ENCODE data around the gene GRM8.

- TF ChIP-seq CTCF (optimal IDR thresholded peaks at IDR 0.05 in 1 of 3, IDR thresholded peaks at IDR 0.05 in 1 of 3, conservative IDR thresholded peaks at IDR 0.05 in 1 of 3; ENCODE audit: extremely low read depth in 1 of 3, insufficient read depth in 2 of 3, low read length in 3 of 3) (no peak), EZH2 (IDR thresholded peaks at IDR 0.05; ENCODE audit: low read length) (no peak)
Measured at GRCh38 chr7:126658684-126659083, 594.1 kb downstream of the GRM8 start.
